ELF-1 (cell line): ENCODE measurements around the gene GLI1.

Experiments used
- DNase-seq: peaks from one replicate; pipeline ENCODE4 v3.0.0-alpha.2; 2016; ENCODE audit warnings: low read depth, low spot score

GLI1 gene

DNA sequence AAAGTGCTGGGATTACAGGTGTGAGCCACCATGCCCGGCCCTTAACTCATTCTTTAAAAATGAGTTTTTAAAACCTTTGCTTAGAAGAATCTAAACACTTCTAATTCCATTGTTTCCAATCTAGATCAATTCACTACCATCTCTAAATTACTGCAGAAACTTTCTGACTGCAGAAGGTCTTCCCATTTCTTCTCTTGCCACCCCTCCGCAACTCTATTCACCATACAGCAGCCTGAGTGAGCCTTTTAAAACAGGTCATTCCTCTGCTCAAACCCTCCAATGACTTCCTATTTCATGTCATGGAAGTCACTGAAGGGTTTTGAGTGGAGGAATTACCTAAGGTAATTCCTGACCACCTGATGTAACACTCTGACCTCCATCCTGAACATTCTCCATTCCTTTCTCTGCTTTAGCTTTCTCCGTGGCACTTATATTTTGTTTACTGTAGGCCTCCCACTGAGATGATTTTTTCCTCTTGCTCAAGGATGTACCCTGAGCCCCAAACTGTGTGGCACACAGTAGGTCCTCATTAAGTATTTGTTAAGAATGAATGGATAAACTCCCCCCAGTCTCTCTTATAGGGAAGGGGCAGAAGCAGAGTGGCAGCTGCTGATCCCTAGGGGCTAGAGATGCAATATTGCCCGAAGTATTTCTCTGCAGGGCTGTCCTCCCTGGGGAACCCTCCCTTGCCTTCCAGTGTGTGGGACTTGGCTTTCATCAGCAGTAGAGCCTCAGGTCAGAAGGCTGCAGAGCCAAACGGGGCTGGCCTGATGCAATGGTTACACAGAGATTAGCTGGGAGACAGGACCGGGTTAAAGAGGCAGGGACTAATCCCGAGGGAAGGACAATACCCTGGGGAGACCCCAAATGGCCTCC lies 59.6 kb downstream of the GLI1 start:
- DNase-seq = peak; percentile 72

- DNase-seq = peak; percentile 71
These were observed 60.1 kb downstream of the GLI1 start for GRCh38 chr12:57519796-57520052.

DNA sequence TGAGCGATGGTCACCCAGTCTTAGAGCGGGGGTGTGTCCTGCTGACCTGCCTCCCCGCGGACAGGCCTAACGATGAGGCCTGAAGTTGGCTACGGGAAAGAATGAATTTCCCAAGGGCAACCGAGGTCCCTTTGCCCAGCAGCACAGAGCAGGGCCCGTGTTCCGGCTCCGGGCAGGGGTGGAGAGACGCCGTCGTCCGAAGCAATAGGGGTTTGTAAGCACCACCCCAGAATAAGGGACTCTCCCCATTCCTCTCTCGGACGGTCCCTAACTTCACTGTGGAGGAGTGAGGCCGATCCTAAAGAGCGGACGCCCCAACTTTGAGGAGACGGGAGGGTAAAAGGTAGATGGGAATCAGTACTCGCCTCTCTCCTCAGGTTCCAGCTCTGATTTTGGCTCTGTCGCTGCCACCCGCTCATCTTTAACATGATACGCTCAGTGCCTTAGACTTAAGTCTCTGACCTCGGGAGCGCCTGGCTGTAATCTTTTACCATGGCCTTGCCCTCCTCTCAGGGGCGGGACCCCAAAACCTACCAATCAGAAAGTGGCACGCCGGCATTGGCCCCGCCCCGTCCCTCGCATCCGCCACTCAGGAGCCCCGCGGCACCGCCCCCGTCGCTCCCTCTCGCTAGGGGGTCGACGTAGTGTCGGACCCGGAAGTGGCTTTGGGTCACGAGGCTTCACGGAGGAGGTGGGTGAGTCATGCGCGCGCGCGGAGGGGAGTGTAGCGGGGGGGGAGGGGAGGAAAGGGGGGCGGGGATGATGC lies 60.7 kb downstream of the GLI1 start, which contains the start of gene DDIT3:
TSS of gene DDIT3 (minus strand) at position 462 of the 766 bp plus-strand sequence. CDS start 3,108 bp downstream, outside the sequence.
- peak; percentile 99 for DNase-seq

- DNase-seq = peak; percentile 79
These were observed 62.0 kb downstream of the GLI1 start for GRCh38 chr12:57521525-57522010.
